CD14-positive monocyte (primary cell): ENCODE data around the gene CALHM5. TPM values are rescaled to one million over a fixed set of nuclear protein-coding genes. Genes with fewer than 3 reads are reported as not detected.

ENCODE experiments used
- DNase-seq, 3 donors: peaks; one replicate each; pipeline ENCODE4 v3.0.0-alpha.2; 2011 to 2022
- H2AFZ ChIP-seq: 2 replicates; pipeline ENCODE4 v1.6.0; 2012; ENCODE audit warnings: mild to moderate bottlenecking, low read depth, low read length, inconsistent platforms; ENCODE audit not compliant: insufficient read depth, poor library complexity, severe bottlenecking
- H3K27ac ChIP-seq, 2 donors: 1 replicate in 1 of 2; 2 replicates in 1 of 2; pipeline ENCODE4 v1.5.1; 2012 to 2013; ENCODE audit warnings: low read length in 2 of 2, control low read depth in 1 of 2, inconsistent platforms in 1 of 2, low read depth in 1 of 2, mild to moderate bottlenecking in 1 of 2
- H3K27me3 ChIP-seq, 2 donors: one replicate each; pipeline versions ENCODE4 v1.6.0 to v1.6.1; 2011 to 2013; ENCODE audit warnings: low read length in 2 of 2; ENCODE audit not compliant: control insufficient read depth in 2 of 2, insufficient read depth in 2 of 2
- H3K36me3 ChIP-seq, 2 donors: replicated peaks in 1 of 2; 1 replicate in 1 of 2; 2 replicates in 1 of 2; pipeline versions ENCODE4 v1.5.1 to v1.6.1; 2012 to 2013; ENCODE audit warnings: low read length in 2 of 2, control low read depth in 1 of 2, inconsistent platforms in 1 of 2, mild to moderate bottlenecking in 1 of 2; ENCODE audit not compliant: insufficient read depth in 2 of 2, control insufficient read depth in 1 of 2
- H3K4me1 ChIP-seq, 2 donors: 1 replicate in 1 of 2; 2 replicates in 1 of 2; pipeline versions ENCODE4 v1.5.1 to v1.6.1; 2012 to 2013; ENCODE audit warnings: low read length in 2 of 2, control low read depth in 1 of 2, inconsistent platforms in 1 of 2, mild to moderate bottlenecking in 1 of 2, moderate library complexity in 1 of 2; ENCODE audit not compliant: insufficient read depth in 2 of 2, control insufficient read depth in 1 of 2
- H3K4me2 ChIP-seq: replicated peaks from 2 replicates; pipeline ENCODE3; 2012; ENCODE audit warnings: low read length, moderate library complexity, mild to moderate bottlenecking; ENCODE audit not compliant: poor library complexity, severe bottlenecking; ENCODE audit errors: extremely low read depth
- H3K4me3 ChIP-seq, 3 experiments: fragments of 200-600 bp in 1 of 3; sonication (generic) in 1 of 3; replicated peaks in 1 of 3; 1 replicate in 2 of 3; 2 replicates in 1 of 3; pipeline ENCODE4 v1.5.1; 2011 to 2013; ENCODE audit warnings: low read length in 3 of 3, mild to moderate bottlenecking in 3 of 3, control low read depth in 2 of 3, low read depth in 2 of 3, inconsistent platforms in 1 of 3, moderate library complexity in 1 of 3
- H3K79me2 ChIP-seq: 2 replicates; pipeline ENCODE4 v1.6.0; 2012; ENCODE audit warnings: mild to moderate bottlenecking, control low read depth, inconsistent platforms, low read length, moderate library complexity; ENCODE audit not compliant: insufficient read depth
- H3K9ac ChIP-seq: 2 replicates; pipeline ENCODE4 v1.6.0; 2017; ENCODE audit warnings: low read length, mild to moderate bottlenecking; ENCODE audit not compliant: insufficient read depth, poor library complexity, severe bottlenecking
- H3K9me3 ChIP-seq, 2 donors: replicated peaks in 1 of 2; 1 replicate in 1 of 2; 2 replicates in 1 of 2; pipeline versions ENCODE4 v1.5.1 to v1.6.1; 2012 to 2013; ENCODE audit warnings: low read length in 2 of 2, control low read depth in 1 of 2; ENCODE audit not compliant: control insufficient read depth in 1 of 2, insufficient read depth in 1 of 2
- H4K20me1 ChIP-seq: 2 replicates; pipeline ENCODE4 v1.6.0; 2012; ENCODE audit warnings: mild to moderate bottlenecking, low read length, control low read depth, moderate library complexity; ENCODE audit not compliant: insufficient read depth
- H3K27ac Mint-ChIP-seq, 7 donors: one replicate each; pipeline ENCODE4 v1.8.0; 2020; ENCODE audit warnings: mild to moderate bottlenecking in 7 of 7, mixed read lengths in 7 of 7, moderate library complexity in 6 of 7, inconsistent platforms in 2 of 7
- H3K27me3 Mint-ChIP-seq, 3 donors: one replicate each; pipeline ENCODE4 v1.8.0; 2021 to 2022; ENCODE audit warnings: low read depth in 3 of 3, mild to moderate bottlenecking in 3 of 3, mixed read lengths in 3 of 3, moderate library complexity in 3 of 3, inconsistent platforms in 1 of 3
- H3K36me3 Mint-ChIP-seq, 2 donors: one replicate each; pipeline ENCODE4 v1.8.0; 2020; ENCODE audit warnings: mixed read lengths in 2 of 2, inconsistent platforms in 1 of 2, mild to moderate bottlenecking in 1 of 2
- H3K4me1 Mint-ChIP-seq: one replicate; pipeline ENCODE4 v1.8.0; 2020; ENCODE audit warnings: mild to moderate bottlenecking, mixed read lengths
- H3K4me3 Mint-ChIP-seq, 2 donors: one replicate each; pipeline ENCODE4 v1.8.0; 2020; ENCODE audit warnings: mild to moderate bottlenecking in 2 of 2, mixed read lengths in 2 of 2, moderate library complexity in 1 of 2
- H3K9me3 Mint-ChIP-seq, 7 donors: one replicate each; pipeline ENCODE4 v1.8.0; 2020 to 2022; ENCODE audit warnings: mixed read lengths in 7 of 7, mild to moderate bottlenecking in 6 of 7, moderate library complexity in 6 of 7, inconsistent platforms in 2 of 7
- WGBS: methylation state at CpG from one replicate; pipeline ENCODE4 v1.1.5; 2013; ENCODE audit warnings: missing lambda C conversion rate; ENCODE audit not compliant: insufficient coverage; 5-methylcytosine and 5-hydroxymethylcytosine counted together
- intact Hi-C, 2 donors: fragments of 100-400 bp; cut with micrococcal nuclease; formaldehyde crosslinking; loops; one replicate each; pipeline versions ENCODE4 v1.15.0 to v1.15.1; 2023
- polyA plus RNA-seq, 3 donors: library from polyadenylated mRNA; depleted of rRNA in 1 of 3; unstranded in 2 of 3; stranded (reverse) in 1 of 3; fragments of 300-500 nt in 2 of 3; fragments of >200 nt in 1 of 3; fragmentation: Illumina TruSeq in 2 of 3; gene quantifications; 1 replicate in 2 of 3; 2 replicates in 1 of 3; pipeline ENCODE4 v1.2.3, GENCODE V29; 2012 to 2021
- TF ChIP-seq, protein P1 (sequence below): fragments of 200-600 bp; IDR thresholded peaks from one replicate; pipeline ENCODE4 v1.8.0; 2022; ENCODE audit warnings: antibody characterized with exemption, mild to moderate bottlenecking

CALHM5 gene
- polyA plus RNA-seq, 3 donors, result 0.01 TPM; not detected in 2

- Histone ChIP-seq H3K4me2 (no peak overlapping the region), H3K4me1 (peaks cover 11 to 14% of the 10 kb centered on the region in 2 donors), H3K9me3 (no peaks in the 10 kb centered on the region), H3K79me2 (no peaks in the 10 kb centered on the region), H3K27ac (peak overlapping the region in 1 of 2 donors; percentile 21), H2AFZ (peak overlapping the region; percentile 40), H3K4me3 (no peak overlapping the region), H4K20me1 (no peaks in the 10 kb centered on the region), H3K27me3 (no peaks in the 10 kb centered on the region), H3K36me3 (no peaks in the 10 kb centered on the region), H3K9ac (no peak overlapping the region)
- Mint-ChIP-seq H3K4me1 (peaks cover 17% of the 10 kb centered on the region), H3K9me3 (no peaks in the 10 kb centered on the region), H3K27me3 (peaks cover 0 to 4% (median 2%) of the 10 kb centered on the region in 3 donors), H3K36me3 (no peaks in the 10 kb centered on the region), H3K4me3 (peak overlapping the region in 1 of 2 donors; percentile 14), H3K27ac (peak overlapping the region in 2 of 7 donors; percentile 46 to 58)
- intact Hi-C loops, result loop anchor here (5.0 to 10.0 kb wide), 4 partner anchors 85 to 252 kb away; partner anchors contain the start of gene TSPYL1 (in 1 of the 2)
- DNase-seq, result peak in 2 of 3 donors; percentile 12 to 32
- no CpG with 5 or more reads among the region's 3 CpGs for WGBS
- TF ChIP-seq, protein P1, sequence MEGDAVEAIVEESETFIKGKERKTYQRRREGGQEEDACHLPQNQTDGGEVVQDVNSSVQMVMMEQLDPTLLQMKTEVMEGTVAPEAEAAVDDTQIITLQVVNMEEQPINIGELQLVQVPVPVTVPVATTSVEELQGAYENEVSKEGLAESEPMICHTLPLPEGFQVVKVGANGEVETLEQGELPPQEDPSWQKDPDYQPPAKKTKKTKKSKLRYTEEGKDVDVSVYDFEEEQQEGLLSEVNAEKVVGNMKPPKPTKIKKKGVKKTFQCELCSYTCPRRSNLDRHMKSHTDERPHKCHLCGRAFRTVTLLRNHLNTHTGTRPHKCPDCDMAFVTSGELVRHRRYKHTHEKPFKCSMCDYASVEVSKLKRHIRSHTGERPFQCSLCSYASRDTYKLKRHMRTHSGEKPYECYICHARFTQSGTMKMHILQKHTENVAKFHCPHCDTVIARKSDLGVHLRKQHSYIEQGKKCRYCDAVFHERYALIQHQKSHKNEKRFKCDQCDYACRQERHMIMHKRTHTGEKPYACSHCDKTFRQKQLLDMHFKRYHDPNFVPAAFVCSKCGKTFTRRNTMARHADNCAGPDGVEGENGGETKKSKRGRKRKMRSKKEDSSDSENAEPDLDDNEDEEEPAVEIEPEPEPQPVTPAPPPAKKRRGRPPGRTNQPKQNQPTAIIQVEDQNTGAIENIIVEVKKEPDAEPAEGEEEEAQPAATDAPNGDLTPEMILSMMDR, result no peak
Observed at GRCh38 chr6:116529466-116530290, 18.2 kb downstream of the CALHM5 start.

DNA sequence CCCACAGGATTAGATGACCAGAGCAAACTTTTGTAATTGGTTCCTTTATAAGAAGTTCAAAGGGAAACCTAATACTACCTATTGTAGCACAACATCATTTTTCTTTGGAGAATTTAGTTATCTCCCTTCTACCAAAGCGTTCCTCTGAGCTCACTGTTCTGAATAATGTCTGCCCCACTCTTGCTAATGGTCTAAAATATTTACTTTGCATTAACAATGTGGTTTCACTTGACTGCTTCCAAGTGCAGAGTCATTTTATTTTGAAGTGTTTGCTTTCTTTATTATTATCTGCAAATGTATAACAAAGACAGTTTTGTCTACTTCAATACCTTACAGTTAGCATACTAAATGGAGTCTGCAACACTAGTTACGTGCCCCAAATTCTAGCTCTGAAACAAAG, 19.0 kb downstream of the CALHM5 start:
- Histone ChIP-seq H3K79me2 (no peaks in the 10 kb centered on the region), H3K4me1 (peaks cover 11 to 14% of the 10 kb centered on the region in 2 donors), H3K9ac (no peak overlapping the region), H3K9me3 (no peaks in the 10 kb centered on the region), H4K20me1 (no peaks in the 10 kb centered on the region), H3K4me2 (no peak overlapping the region), H3K4me3 (no peak overlapping the region), H3K36me3 (no peaks in the 10 kb centered on the region), H2AFZ (no peak overlapping the region), H3K27me3 (no peaks in the 10 kb centered on the region), H3K27ac (no peak overlapping the region)
- Mint-ChIP-seq H3K9me3 (no peaks in the 10 kb centered on the region), H3K27ac (peak overlapping the region in 1 of 7 donors; percentile 58), H3K36me3 (no peaks in the 10 kb centered on the region), H3K4me3 (no peak overlapping the region), H3K4me1 (peaks cover 17% of the 10 kb centered on the region), H3K27me3 (peaks cover 0 to 4% (median 2%) of the 10 kb centered on the region in 3 donors)
- WGBS, result no CpG with 5 or more reads among the region's 2 CpGs
- DNase-seq, result no peak
- TF ChIP-seq, protein P1, result no peak
- intact Hi-C loops, result loop anchor here (5.0 to 10.0 kb wide), 4 partner anchors 86 to 253 kb away; partner anchors contain the start of gene TSPYL1 (in 1 of the 2)
